Measurements from ENCODE around the gene ZC3H18. TPM values are rescaled to one million over a fixed set of nuclear protein-coding genes. Genes with fewer than 3 reads are reported as not detected.

ZC3H18 gene
- total RNA-seq, 1 donor from 2014 or later, result 92.9 TPM

GRCh38 chr16:88651989-88652761 is 82.0 kb downstream of the ZC3H18 start:
- intact Hi-C loops (cut with micrococcal nuclease), result loop anchor here (1.0 to 2.0 kb wide), 8 partner anchors 11 to 199 kb away; partner anchors contain the start of genes CTU2, MVD, RNF166 and SNAI3

- intact Hi-C loops (cut with micrococcal nuclease), result no loop called here
These were observed 82.5 kb downstream of the ZC3H18 start for GRCh38 chr16:88652762-88653063.

- intact Hi-C loops (cut with micrococcal nuclease), result no loop called here
These were observed 82.9 kb downstream of the ZC3H18 start for GRCh38 chr16:88653101-88653500.

- intact Hi-C loops (cut with micrococcal nuclease), result no loop called here
These were observed 83.6 kb downstream of the ZC3H18 start for GRCh38 chr16:88653596-88654362.

GRCh38 chr16:88654363-88655052 is 84.3 kb downstream of the ZC3H18 start:
- intact Hi-C loops (cut with micrococcal nuclease), result no loop called here

- intact Hi-C loops (cut with micrococcal nuclease), result no loop called here
These were observed 85.0 kb downstream of the ZC3H18 start for GRCh38 chr16:88655053-88655732.

- intact Hi-C loops (cut with micrococcal nuclease), result no loop called here
These were observed 85.6 kb downstream of the ZC3H18 start for GRCh38 chr16:88655733-88656281.

GRCh38 chr16:88656291-88656980 is 86.2 kb downstream of the ZC3H18 start:
- intact Hi-C loops (cut with micrococcal nuclease), result no loop called here

GRCh38 chr16:88657371-88657770 is 87.2 kb downstream of the ZC3H18 start:
- intact Hi-C loops (cut with micrococcal nuclease), result no loop called here

- intact Hi-C loops (cut with micrococcal nuclease), result no loop called here
These were observed 88.5 kb downstream of the ZC3H18 start for GRCh38 chr16:88658714-88659113.

- intact Hi-C loops (cut with micrococcal nuclease), result no loop called here
These were observed 89.0 kb downstream of the ZC3H18 start for GRCh38 chr16:88659160-88659559.

GRCh38 chr16:88661468-88661867 is 91.3 kb downstream of the ZC3H18 start:
- intact Hi-C loops (cut with micrococcal nuclease), result loop anchor here (5.0 to 10.0 kb wide), 3 partner anchors 126 to 707 kb away; partner anchors contain the start of genes BANP, CDT1 and PIEZO1

- intact Hi-C loops (cut with micrococcal nuclease), result loop anchor here (5.0 to 10.0 kb wide), 3 partner anchors 125 to 708 kb away; partner anchors contain the start of genes BANP, CDT1 and PIEZO1
These were observed 92.1 kb downstream of the ZC3H18 start for GRCh38 chr16:88662222-88662842.

- intact Hi-C loops (cut with micrococcal nuclease), result loop anchor here (1.0 to 10.0 kb wide), 10 partner anchors 12 to 708 kb away; partner anchors contain the start of genes BANP, CDT1, CTU2 and CYBA
These were observed 92.8 kb downstream of the ZC3H18 start, which contains the start of gene MVD for GRCh38 chr16:88662843-88663606. Gene MVD, minus strand, starts transcription at chr16:88663091. Its CDS starts 11 bp downstream, at chr16:88663080.

- intact Hi-C loops (cut with micrococcal nuclease), result loop anchor here (10.0 kb wide), 1 partner anchor 710 kb away; the partner anchor contains the start of gene BANP
These were observed 94.9 kb downstream of the ZC3H18 start for GRCh38 chr16:88665148-88665547.

- intact Hi-C loops (cut with micrococcal nuclease), result loop anchor here (10.0 kb wide), 1 partner anchor 711 kb away; the partner anchor contains the start of gene BANP
These were observed 95.4 kb downstream of the ZC3H18 start for GRCh38 chr16:88665570-88665969.

GRCh38 chr16:88667461-88667860 is 97.3 kb downstream of the ZC3H18 start:
- intact Hi-C loops (cut with micrococcal nuclease), result loop anchor here (10.0 kb wide), 1 partner anchor 713 kb away; the partner anchor contains the start of gene BANP

- intact Hi-C loops (cut with micrococcal nuclease), result loop anchor here (10.0 kb wide), 1 partner anchor 715 kb away; the partner anchor contains the start of gene BANP
These were observed 99.3 kb downstream of the ZC3H18 start for GRCh38 chr16:88669493-88669892.
